Daoy (cell line): ENCODE measurements around the gene ZFPM1. TPM values are rescaled to one million over a fixed set of nuclear protein-coding genes. Genes with fewer than 3 reads are reported as not detected.
"Not testable (repeated sequence)": the region's sequence is repeated elsewhere in the genome, so short reads cannot be mapped to it uniquely, and the experiment has no call there.

Experiments used
- DNase-seq: peaks from one replicate; pipeline ENCODE4 v3.0.0-alpha.2; 2015; ENCODE audit warnings: low read depth
- total RNA-seq: library from RNA; depleted of rRNA; stranded (reverse); fragments of >200 nt; shearing (Covaris generic); gene quantifications from 2 replicates; pipeline ENCODE4 v1.2.3, GENCODE V29; 2014; rRNA removed

The ZFPM1 gene
- total RNA-seq = 0.30 and 0.40 TPM in 2 replicates

GRCh38 chr16:88453217-88453531, at the start of gene ZFPM1:
TSS of gene ZFPM1 (plus strand) at chr16:88453280. CDS start at chr16:88453639, 359 bp downstream.
- DNase-seq = no peak

GRCh38 chr16:88403794-88404581, 49.1 kb upstream of the ZFPM1 start:
- no peak for DNase-seq

GRCh38 chr16:88404769-88405168, 48.3 kb upstream of the ZFPM1 start:
- DNase-seq = no peak

GRCh38 chr16:88405216-88406060, 47.6 kb upstream of the ZFPM1 start:
- DNase-seq = no peak

GRCh38 chr16:88406096-88407041, 46.7 kb upstream of the ZFPM1 start:
- no peak for DNase-seq

- no peak for DNase-seq
Measured at GRCh38 chr16:88407042-88407420, 46.0 kb upstream of the ZFPM1 start.

GRCh38 chr16:88407807-88408206, 45.3 kb upstream of the ZFPM1 start:
- no peak for DNase-seq

GRCh38 chr16:88408561-88409142, 44.4 kb upstream of the ZFPM1 start:
- no peak for DNase-seq

GRCh38 chr16:88409296-88410065, 43.6 kb upstream of the ZFPM1 start:
- no peak for DNase-seq

GRCh38 chr16:88410297-88410968, 42.6 kb upstream of the ZFPM1 start:
- not testable (repeated sequence) for DNase-seq

GRCh38 chr16:88411951-88412576, 41.0 kb upstream of the ZFPM1 start:
- no peak for DNase-seq

- no peak for DNase-seq
Measured at GRCh38 chr16:88412766-88413165, 40.3 kb upstream of the ZFPM1 start.

- DNase-seq = no peak
Measured at GRCh38 chr16:88413231-88413630, 39.8 kb upstream of the ZFPM1 start.

GRCh38 chr16:88413631-88414030, 39.4 kb upstream of the ZFPM1 start:
- no peak for DNase-seq

- DNase-seq = no peak
Measured at GRCh38 chr16:88414521-88415380, 38.3 kb upstream of the ZFPM1 start.

GRCh38 chr16:88415381-88415705, 37.7 kb upstream of the ZFPM1 start:
- DNase-seq = no peak

GRCh38 chr16:88415713-88416323, 37.3 kb upstream of the ZFPM1 start:
- DNase-seq = no peak

- no peak for DNase-seq
Measured at GRCh38 chr16:88416686-88417085, 36.4 kb upstream of the ZFPM1 start.
